ENCODE measurements around the gene CDK5. TPM values are rescaled to one million over a fixed set of nuclear protein-coding genes. Genes with fewer than 3 reads are reported as not detected.

CDK5 gene
- total and polyA plus RNA-seq, 10 of the 15 experiments (the other 5 are each of a cell fraction or from before 2014, with no cell fraction given), result 1.5 to 33.4 (median 21.6) TPM

DNA sequence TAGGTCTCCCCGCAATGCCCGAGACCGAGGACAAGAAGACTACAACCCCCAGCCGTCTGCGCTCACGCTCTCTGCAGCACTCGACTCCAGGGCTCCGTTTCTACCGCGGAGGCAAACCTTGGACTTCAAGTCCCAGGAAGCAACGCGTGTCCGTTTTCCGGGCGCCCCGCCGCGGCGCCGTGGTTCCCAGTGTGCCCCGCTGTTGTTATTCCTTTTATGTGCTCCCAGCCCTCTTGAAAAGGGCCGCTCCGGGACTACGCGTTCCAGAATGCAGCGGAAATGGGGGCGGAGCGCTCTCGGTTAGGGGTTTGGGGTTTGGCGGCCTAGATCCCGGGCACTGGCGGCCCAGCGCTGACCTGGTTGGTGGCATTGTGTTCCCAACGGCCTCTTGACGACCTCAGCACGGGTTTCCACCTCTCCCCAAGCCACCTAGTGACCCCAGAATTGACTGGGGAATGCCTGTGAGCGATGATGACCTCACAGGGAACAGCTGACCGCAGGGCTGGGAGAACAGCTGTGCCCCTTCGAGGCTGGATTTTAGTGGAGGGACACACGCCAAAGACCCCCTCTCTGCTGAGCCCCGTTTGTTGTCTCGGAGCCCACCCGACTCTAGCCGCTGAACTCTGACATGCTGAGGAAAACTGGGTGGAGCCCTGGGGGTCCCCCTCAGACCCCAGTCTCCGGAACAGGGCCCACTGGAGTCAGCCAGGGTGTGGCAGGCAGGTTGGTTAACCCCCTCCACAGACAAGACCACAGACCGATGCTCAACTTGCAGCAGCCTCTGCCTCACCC is 488 bp upstream of the CDK5 start (continued):
- TF ChIP-seq, protein P1, sequence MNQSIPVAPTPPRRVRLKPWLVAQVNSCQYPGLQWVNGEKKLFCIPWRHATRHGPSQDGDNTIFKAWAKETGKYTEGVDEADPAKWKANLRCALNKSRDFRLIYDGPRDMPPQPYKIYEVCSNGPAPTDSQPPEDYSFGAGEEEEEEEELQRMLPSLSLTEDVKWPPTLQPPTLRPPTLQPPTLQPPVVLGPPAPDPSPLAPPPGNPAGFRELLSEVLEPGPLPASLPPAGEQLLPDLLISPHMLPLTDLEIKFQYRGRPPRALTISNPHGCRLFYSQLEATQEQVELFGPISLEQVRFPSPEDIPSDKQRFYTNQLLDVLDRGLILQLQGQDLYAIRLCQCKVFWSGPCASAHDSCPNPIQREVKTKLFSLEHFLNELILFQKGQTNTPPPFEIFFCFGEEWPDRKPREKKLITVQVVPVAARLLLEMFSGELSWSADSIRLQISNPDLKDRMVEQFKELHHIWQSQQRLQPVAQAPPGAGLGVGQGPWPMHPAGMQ (IDR thresholded peaks at IDR 0.05; ENCODE audit: borderline replicate concordance), result no peak
- TF ChIP-seq RELA (IDR thresholded peaks at IDR 0.05; ENCODE audit: borderline replicate concordance, partially characterized antibody) (peak; percentile 29), NFIC (IDR thresholded peaks at IDR 0.05; ENCODE audit: low read depth, low read length) (no peak), ZNF274 (IDR thresholded peaks at IDR 0.05; ENCODE audit: insufficient read depth, insufficient read length) (no peak), TAF1 (IDR thresholded peaks at IDR 0.05; ENCODE audit: borderline replicate concordance, low read depth, low read length) (no peak), EED (IDR thresholded peaks at IDR 0.05; ENCODE audit: low read depth) (no peak), ZSCAN29 (IDR thresholded peaks at IDR 0.05) (no peak), HDAC6 (IDR thresholded peaks at IDR 0.05; ENCODE audit: unreplicated experiment) (no peak), SMC3 (IDR thresholded peaks at IDR 0.05; ENCODE audit: borderline replicate concordance, low read length) (no peak), ETV6 (conservative IDR thresholded peaks at IDR 0.05 in 1 of 2, IDR thresholded peaks at IDR 0.05 in 1 of 2; ENCODE audit: borderline replicate concordance in 1 of 2, low read depth in 1 of 2) (no peak), EGR1 (IDR thresholded peaks at IDR 0.05; ENCODE audit: borderline replicate concordance in 1 of 2, low read depth in 2 of 2, low read length in 2 of 2) (no peak), ASH2L (IDR thresholded peaks at IDR 0.05; ENCODE audit: borderline replicate concordance, low read depth) (no peak), SIX5 (IDR thresholded peaks at IDR 0.05; ENCODE audit: low read depth, low read length, severe bottlenecking) (peak; percentile 96), KDM1A (IDR thresholded peaks at IDR 0.05; ENCODE audit: borderline replicate concordance) (no peak), YY1 (IDR thresholded peaks at IDR 0.05; ENCODE audit: low read depth, low read length) (peak; percentile 75), ZNF24 (IDR thresholded peaks at IDR 0.05) (no peak), FOXM1 (IDR thresholded peaks at IDR 0.05; ENCODE audit: low read depth, low read length) (no peak), ZNF384 (IDR thresholded peaks at IDR 0.05; ENCODE audit: borderline replicate concordance, low read depth, low read length) (no peak), SP1 (IDR thresholded peaks at IDR 0.05; ENCODE audit: low read depth, low read length) (no peak)
- TF ChIP-seq, protein P2, sequence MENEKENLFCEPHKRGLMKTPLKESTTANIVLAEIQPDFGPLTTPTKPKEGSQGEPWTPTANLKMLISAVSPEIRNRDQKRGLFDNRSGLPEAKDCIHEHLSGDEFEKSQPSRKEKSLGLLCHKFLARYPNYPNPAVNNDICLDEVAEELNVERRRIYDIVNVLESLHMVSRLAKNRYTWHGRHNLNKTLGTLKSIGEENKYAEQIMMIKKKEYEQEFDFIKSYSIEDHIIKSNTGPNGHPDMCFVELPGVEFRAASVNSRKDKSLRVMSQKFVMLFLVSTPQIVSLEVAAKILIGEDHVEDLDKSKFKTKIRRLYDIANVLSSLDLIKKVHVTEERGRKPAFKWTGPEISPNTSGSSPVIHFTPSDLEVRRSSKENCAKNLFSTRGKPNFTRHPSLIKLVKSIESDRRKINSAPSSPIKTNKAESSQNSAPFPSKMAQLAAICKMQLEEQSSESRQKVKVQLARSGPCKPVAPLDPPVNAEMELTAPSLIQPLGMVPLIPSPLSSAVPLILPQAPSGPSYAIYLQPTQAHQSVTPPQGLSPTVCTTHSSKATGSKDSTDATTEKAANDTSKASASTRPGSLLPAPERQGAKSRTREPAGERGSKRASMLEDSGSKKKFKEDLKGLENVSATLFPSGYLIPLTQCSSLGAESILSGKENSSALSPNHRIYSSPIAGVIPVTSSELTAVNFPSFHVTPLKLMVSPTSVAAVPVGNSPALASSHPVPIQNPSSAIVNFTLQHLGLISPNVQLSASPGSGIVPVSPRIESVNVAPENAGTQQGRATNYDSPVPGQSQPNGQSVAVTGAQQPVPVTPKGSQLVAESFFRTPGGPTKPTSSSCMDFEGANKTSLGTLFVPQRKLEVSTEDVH (IDR thresholded peaks at IDR 0.05; ENCODE audit: low read depth, partially characterized antibody), result no peak
- TF ChIP-seq, protein P3, sequence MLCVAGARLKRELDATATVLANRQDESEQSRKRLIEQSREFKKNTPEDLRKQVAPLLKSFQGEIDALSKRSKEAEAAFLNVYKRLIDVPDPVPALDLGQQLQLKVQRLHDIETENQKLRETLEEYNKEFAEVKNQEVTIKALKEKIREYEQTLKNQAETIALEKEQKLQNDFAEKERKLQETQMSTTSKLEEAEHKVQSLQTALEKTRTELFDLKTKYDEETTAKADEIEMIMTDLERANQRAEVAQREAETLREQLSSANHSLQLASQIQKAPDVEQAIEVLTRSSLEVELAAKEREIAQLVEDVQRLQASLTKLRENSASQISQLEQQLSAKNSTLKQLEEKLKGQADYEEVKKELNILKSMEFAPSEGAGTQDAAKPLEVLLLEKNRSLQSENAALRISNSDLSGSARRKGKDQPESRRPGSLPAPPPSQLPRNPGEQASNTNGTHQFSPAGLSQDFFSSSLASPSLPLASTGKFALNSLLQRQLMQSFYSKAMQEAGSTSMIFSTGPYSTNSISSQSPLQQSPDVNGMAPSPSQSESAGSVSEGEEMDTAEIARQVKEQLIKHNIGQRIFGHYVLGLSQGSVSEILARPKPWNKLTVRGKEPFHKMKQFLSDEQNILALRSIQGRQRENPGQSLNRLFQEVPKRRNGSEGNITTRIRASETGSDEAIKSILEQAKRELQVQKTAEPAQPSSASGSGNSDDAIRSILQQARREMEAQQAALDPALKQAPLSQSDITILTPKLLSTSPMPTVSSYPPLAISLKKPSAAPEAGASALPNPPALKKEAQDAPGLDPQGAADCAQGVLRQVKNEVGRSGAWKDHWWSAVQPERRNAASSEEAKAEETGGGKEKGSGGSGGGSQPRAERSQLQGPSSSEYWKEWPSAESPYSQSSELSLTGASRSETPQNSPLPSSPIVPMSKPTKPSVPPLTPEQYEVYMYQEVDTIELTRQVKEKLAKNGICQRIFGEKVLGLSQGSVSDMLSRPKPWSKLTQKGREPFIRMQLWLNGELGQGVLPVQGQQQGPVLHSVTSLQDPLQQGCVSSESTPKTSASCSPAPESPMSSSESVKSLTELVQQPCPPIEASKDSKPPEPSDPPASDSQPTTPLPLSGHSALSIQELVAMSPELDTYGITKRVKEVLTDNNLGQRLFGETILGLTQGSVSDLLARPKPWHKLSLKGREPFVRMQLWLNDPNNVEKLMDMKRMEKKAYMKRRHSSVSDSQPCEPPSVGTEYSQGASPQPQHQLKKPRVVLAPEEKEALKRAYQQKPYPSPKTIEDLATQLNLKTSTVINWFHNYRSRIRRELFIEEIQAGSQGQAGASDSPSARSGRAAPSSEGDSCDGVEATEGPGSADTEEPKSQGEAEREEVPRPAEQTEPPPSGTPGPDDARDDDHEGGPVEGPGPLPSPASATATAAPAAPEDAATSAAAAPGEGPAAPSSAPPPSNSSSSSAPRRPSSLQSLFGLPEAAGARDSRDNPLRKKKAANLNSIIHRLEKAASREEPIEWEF (IDR thresholded peaks at IDR 0.05; ENCODE audit: insufficient replicate concordance, low read depth, low read length), result no peak
